Esophagus muscularis mucosa (tissue), 4 donors: ENCODE results near the gene FFAR3.

Experiments
- CTCF ChIP-seq, 3 experiments: fragments of 200-600 bp in 2 of 3; fragments of 450-650 bp in 1 of 3; sonication (generic) in 2 of 3; IDR thresholded peaks; one replicate each; pipeline ENCODE4 v1.5.1; 2017 to 2019; ENCODE audit warnings: antibody characterized with exemption in 3 of 3, mild to moderate bottlenecking in 2 of 3, moderate library complexity in 1 of 3
- EP300 ChIP-seq: sonication (generic); formaldehyde crosslinking; IDR thresholded peaks from one replicate; pipeline ENCODE4 v1.6.1; 2017; ENCODE audit warnings: antibody characterized with exemption
- POLR2A ChIP-seq: fragments of 450-650 bp; IDR thresholded peaks from one replicate; pipeline ENCODE4 v1.6.1; 2017; ENCODE audit warnings: antibody characterized with exemption, moderate library complexity, mild to moderate bottlenecking, low read depth
- POLR2AphosphoS5 ChIP-seq, 2 donors: sonication (generic); formaldehyde crosslinking; IDR thresholded peaks; one replicate each; pipeline ENCODE4 v1.6.1; 2017; ENCODE audit warnings: antibody characterized with exemption in 2 of 2

DNA sequence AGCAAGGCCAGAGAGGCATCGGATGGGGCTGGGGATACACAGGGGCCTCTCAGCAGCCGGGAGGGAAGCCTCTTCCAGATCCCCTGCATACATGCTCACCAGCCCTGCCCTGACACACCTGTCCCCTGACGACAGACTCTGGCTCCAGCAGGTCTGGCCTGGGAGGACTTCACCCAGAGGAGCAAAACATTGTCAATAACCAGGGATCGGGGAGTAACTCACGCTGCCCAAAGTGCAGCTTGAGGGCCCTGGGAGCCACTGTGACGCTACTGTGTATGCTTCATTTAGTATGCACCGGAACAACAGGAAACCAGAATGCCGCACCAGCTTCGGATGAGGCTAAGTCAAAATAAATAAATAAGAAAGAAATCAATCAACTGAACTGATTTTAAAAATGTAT lies 41.7 kb upstream of the FFAR3 start:
- no peak for TF ChIP-seq CTCF (IDR thresholded peaks at IDR 0.05)
- no peak for TF ChIP-seq POLR2A
- TF ChIP-seq EP300: no peak
- TF ChIP-seq POLR2AphosphoS5 (IDR thresholded peaks at IDR 0.05): no peak
